Esophagus mucosa (tissue), 1 donor: ENCODE data around the gene CDC42BPB. TPM values are rescaled to one million over a fixed set of nuclear protein-coding genes. Genes with fewer than 3 reads are reported as not detected.
A peak's percentile ranks its signal among the peaks of the same experiment; 100 is the strongest.

Experiments used
- ATAC-seq: fragments of 200-7000 bp; cut with Tn5 transposase; one replicate; pipeline ENCODE4 v1.9.1; 2020
- total RNA-seq: library from RNA; stranded (reverse); gene quantifications from one replicate; pipeline ENCODE4 v1.2.4, GENCODE V29; 2023
- donor health status: DM: yes; HTN: yes; CAD: no.

The CDC42BPB gene
- total RNA-seq, 1 donor from 2014 or later, result 48.5 TPM

GRCh38 chr14:102924632-102925588 is 132.4 kb downstream of the CDC42BPB start:
- no peak for ATAC-seq

DNA sequence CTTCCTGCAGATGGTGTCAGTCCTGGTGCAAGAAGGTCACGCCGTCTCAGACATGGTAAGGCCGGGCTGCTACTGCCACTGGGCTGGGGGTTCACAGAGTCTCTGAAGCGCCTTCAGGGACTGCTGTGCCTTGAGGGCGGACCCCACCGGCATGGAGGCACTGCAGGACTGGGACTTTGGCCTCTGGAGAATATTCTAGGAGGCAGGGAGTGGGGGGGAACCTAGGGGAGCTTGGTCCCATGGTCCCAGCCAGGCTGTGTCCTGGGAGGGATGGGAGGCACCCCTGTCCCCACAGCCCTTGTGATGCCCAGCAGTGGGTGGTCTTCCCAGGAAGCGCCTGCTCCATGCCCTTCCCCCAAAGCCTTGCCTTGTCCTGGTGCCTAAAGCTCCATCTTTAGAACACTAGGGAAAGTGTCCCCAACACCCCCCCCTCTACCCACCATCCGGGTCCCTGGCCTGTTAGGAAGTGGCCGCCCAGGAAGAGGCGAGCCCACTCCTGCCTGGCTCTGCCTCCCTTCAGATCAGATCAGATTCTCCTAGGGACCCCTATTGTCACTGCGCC is 133.3 kb downstream of the CDC42BPB start:
- no peak for ATAC-seq

DNA sequence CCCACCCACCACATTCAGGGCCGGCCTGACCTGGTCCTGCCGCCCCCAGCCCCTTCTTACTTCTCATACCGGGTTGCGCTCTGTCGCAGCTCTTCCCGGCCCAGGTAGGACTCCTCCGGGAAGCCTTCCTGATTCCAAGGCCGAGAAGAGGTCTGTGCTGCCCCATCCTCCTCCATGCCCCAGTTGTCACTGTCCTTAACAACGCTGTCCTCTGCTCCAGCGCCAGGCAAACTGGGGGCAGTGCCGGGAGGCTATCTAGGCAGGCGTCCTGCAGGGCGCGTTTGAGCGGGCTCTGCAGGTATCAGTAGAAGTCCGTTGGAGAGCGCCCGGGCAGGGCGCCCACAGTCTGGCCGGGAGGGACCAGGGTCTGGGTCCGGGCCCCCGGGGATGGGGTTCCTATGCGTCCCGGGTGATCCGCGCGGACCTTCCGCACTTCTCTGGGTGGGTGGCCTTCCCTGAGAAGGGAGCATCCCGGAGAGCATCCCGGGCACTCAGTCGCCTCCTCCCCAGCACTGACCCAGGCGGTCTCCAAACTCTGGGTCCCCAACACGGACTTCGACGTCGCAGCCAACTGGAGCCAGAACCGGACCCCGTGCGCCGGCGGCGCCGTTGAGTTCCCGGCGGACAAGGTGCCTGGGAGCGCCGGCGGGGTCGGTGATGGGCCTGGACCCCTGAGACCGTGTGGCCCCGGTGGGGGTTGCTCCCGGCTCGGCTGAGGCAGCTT is 134.0 kb downstream of the CDC42BPB start:
- ATAC-seq, result no peak

DNA sequence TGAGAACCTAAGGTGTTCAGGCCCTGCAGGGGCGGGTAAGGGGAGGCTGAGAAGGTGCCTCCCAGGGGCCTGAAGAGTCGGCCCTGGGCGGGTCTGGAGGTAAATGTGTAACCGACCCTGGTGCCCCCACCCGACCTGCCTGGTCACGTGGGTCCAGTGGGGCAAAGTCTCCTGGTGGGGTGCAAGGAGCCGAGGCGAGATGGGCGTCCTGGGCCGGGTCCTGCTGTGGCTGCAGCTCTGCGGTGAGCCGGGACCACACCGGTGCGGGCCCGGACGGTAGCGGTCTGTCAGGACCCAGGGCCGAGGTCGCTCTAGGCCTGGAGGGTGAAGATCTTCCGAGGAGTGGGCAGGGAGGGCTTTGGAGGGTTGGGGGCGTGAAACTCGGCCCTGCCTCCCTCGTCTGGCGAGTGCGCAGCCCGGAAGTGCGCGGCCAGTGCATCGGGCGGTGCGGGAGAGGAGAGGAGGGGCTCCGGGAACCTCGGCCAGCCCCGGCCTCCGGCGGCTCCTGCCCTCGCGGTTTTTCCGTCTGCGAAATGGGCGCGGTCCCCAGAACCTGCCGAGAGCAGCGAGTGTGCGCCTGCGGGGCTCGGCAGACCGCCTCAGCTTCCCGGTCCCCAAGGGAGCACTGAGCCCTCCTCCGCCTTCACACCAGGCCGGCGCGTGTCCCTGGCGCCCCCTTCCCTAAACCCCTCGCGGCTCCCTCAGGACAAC is 134.7 kb downstream of the CDC42BPB start, which contains the start of gene AMN:
Gene AMN (plus strand): TSS at position 174 of the 711 bp plus-strand sequence. CDS start 26 bp downstream, at position 200.
- ATAC-seq, result peak; percentile 8

DNA sequence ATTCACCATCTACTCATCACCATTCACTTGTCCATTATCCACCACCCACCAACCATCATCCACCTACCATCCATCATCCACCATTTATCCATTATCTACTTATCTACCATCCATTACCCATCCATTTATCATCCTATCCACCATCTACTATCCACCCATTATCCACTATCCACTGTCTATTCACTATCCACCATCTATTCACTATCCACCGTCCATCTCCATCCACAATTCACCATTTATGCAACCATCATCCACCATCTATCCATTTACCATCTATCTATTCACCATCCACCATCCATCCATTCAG is 136.4 kb downstream of the CDC42BPB start:
- ATAC-seq, result no peak

GRCh38 chr14:102920273-102920997 is 136.9 kb downstream of the CDC42BPB start:
- no peak for ATAC-seq

DNA sequence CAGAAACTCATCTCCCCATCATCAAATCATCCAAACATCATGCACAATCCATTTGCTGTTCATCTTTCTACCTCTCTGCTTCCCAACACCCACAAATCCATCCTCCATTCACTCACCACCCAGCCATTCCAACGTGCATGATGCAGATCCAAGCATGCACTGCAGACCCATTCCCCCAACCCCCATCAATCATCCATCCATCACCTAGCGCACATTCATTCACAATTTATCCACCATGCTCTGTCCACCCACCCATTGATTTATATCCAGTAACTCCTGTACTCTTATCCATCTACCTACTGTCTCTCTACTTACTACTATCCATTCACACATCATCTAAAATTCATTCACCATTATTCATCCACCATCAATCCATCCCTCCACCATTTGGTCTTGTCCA is 138.9 kb downstream of the CDC42BPB start:
- ATAC-seq, result no peak

DNA sequence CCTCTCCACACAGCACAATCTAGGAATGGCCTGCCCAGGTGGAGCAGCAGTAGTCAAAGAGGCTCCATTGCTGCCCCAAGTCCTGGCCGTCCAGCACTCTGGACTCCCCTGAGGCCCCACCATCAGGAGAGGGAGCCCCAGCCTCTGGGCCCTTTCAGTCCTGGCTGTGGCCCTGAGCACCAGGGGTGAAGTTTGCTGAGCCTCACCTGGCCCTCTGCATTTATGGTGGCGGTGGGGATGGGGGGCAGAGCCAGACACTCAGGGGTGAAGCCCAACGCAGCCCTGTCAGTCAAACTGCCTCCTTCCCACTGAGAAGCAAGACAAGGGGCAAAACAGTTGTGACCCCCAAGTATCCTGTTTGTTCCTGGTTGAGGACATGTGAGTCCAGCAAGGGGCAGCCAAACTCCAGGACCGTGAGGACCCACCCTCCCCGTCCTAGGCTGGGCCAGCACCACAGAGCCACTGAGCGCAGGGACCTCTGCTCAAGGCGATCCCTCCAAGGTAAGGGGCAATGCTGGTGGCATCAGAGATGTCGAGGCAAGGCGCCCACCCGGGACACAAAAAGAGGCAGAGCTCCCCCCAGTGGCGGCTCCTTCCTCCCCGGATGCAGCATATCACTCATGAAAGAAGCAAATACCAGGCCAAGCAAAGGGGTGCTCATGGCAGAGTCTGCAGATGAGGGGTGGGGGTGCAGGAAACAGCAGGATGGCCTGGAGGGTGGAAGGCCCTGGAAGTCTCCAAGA is 139.7 kb downstream of the CDC42BPB start:
- peak; percentile 5 for ATAC-seq

DNA sequence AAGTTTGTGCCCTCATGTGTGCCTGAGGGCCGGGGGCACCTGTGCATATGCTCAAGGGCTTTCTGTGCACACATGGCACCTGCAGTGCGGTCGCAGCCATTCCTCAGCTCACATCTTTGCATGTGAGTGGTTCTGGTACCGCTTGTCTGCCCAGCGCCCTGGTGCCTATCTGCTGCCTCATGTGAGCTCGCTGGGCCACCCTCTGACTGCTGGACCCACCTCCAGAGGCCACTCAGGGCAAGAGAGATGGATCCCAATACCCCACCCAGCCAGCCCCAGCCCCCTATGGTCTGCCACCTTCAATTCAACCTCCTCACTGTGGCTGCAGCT is 140.3 kb downstream of the CDC42BPB start:
- ATAC-seq, result peak; percentile 4

DNA sequence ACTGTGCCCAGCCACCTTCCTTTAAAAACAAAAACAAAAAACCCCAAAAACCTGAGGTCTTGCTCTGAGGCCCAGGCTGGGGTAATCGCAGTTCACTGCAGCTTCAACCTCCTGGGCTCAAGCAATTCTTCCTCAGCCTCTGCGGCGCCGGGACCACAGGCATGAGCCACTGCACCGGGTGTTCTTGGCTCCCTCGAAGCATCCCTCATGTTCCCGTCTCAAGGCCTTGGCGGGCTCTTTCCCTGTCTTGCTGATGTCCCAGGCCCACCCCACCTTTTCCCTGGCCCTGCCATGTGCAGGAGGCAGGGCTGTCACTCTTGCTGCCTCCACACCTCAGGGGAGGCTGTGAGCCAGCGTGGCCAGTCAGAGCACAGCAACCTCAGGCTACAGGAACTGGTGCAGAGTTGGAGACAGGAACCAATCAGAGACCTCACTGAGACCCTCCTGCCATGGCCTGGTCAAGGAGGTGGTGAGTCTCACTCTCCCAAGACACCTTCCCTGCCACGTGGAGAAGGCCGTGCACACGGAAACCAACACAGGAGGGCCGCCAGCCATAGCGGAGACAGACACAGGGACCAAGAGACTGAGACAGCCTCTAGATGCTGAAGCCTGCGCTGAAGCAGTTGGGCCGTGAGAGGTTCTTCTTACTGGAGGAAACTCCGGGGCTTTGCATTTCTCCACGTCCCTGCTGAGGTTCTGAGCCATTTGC is 140.8 kb downstream of the CDC42BPB start:
- peak; percentile 2 for ATAC-seq

- ATAC-seq, result no peak
These were observed 141.8 kb downstream of the CDC42BPB start for GRCh38 chr14:102915292-102916110.

DNA sequence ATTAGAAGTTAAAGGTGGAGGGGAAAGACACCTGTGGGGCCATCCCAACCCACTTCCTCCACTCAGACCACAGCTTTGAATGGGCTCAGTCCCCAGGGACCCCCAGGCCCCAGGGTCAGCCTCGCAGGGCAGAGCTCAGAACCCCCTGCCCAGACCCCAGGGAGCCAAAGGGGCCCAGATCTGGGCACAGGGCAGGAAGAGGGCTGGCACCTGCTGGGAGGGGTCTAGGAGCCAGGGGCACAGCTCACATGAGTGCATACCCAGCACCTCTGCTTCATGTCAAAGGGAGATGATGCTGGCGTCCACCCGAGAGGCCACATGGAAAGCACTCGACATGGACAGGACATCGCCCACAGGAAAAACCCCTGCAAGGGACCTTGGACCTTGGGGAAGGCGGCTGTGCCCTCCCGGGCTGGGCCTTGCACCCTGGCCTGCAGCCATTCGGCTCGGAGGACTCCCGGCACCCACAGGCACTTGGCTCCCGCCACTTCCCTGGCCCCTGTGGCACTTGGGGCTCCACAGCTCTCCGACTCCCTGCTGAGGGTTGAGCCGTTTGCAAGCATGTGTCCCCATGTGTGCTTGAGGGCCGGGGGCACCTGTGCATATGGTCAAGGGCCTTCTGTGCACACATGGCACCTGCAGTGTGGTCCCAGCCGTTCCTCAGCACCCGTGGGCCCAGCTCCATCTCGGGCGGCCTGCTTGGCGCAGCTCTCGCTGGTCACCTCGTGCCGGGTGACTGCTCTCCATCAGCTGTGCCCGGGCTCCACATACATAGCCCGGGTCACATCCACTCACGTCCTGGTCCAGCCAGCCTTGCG is 142.7 kb downstream of the CDC42BPB start:
- ATAC-seq, result no peak

- ATAC-seq, result no peak
These were observed 143.8 kb downstream of the CDC42BPB start for GRCh38 chr14:102913341-102914211.

DNA sequence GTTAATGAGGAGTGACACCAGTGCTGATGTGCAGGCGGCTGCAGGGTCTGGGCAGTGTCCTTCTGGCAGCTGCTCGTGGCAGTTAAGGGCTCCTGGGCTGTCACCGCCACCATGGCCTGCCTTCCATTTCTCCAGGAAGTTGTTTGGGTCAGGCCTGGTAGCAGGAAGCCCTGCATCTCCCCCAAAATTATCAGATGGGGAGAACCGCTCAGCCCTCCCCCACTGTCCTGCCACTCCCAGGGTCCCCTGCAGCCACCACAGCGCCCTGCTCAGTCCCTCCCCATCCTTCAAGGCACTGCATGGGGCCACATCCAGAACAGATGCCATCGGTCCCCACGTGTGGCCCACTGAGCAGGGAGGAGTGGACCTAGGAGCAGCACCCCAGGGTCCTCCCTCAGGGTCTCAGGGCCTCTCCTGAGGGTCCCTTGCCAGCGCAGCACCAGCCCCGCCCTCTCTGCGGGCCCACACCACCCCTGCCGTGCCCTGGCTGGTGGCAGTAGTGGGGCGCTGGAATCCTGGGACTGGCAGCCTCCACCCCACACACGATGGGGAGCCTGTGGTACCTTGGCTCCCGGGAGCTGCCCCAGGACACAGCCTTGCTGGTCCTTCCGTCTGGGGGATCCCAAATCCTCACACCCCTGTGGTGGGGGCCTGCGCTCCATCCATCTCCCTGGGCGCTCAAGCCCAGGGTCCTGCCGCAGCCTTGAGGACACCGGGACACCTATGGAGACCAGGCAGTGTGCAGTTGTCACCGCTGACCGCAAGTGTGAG is 145.2 kb downstream of the CDC42BPB start:
- ATAC-seq, result no peak

- no peak for ATAC-seq
These were observed 145.8 kb downstream of the CDC42BPB start for GRCh38 chr14:102911541-102911951.

DNA sequence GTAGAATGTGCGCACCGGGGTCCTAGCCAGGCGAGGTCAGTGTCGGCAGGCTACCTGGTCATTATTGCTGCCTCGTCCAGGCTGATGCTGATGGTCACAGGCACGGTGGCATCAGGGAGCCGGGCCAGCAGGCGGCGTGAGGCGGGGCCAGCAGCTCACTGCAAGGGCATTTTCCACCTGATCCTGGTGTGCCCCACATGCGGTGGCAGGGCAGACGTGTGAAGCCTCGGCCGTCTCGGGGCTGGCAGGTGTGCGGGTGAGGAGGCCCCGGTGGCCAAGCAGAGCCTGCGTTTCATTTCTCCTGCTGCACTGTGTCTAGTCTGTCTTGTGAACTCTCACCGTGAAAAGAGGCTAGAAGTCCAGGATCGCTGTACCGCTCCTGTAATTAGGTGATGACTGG is 146.9 kb downstream of the CDC42BPB start:
- no peak for ATAC-seq

GRCh38 chr14:102909911-102910310 is 147.4 kb downstream of the CDC42BPB start:
- no peak for ATAC-seq
